HG03097 (cell line): Measurements from ENCODE around the gene FUT8.

Experiments used
- ATAC-seq: cut with Tn5 transposase; IDR thresholded peaks from one replicate; pipeline ENCODE4 v1.9.1; 2021; ENCODE audit not compliant: unreplicated experiment, low FRiP score

FUT8 gene

GRCh38 chr14:65792208-65792905, 379.8 kb downstream of the FUT8 start:
- no peak for ATAC-seq
